GM19397 (cell line): ENCODE data around the gene TNNI2.

Source experiments
- ATAC-seq: cut with Tn5 transposase; IDR thresholded peaks from one replicate; pipeline ENCODE4 v1.9.1; 2021; ENCODE audit warnings: mild to moderate bottlenecking, moderate library complexity; ENCODE audit not compliant: unreplicated experiment

The TNNI2 gene

GRCh38 chr11:1857064-1857463, 18.3 kb downstream of the TNNI2 start:
- ATAC-seq = no peak

- ATAC-seq = no peak
Observed at GRCh38 chr11:1858154-1858553, 19.4 kb downstream of the TNNI2 start.

GRCh38 chr11:1858576-1858975, 19.8 kb downstream of the TNNI2 start:
- ATAC-seq = no peak

DNA sequence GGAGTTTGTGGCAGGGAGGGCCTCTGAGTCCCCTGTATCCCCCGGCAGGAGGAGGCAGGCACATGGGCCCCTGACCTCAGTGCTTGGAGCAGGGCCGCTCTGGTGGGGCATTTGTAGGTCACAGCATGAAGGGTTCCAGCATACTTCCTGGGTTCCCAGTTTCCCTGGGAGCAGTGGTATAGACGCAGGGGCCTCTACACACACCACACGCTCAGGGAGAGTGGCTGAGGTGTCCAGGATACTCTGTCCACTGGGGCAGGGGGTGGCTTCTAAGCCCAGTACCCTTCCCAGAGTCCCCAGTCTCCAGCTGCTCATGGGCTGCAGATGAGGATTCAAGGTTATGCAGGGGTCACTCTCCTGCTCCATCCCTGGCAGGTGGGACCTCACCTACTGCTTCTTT, 20.2 kb downstream of the TNNI2 start:
- no peak for ATAC-seq

GRCh38 chr11:1860108-1860507, 21.3 kb downstream of the TNNI2 start:
- no peak for ATAC-seq

GRCh38 chr11:1861435-1862411, 22.9 kb downstream of the TNNI2 start:
- no peak for ATAC-seq

- ATAC-seq = no peak
Observed at GRCh38 chr11:1862588-1863351, 24.0 kb downstream of the TNNI2 start.

DNA sequence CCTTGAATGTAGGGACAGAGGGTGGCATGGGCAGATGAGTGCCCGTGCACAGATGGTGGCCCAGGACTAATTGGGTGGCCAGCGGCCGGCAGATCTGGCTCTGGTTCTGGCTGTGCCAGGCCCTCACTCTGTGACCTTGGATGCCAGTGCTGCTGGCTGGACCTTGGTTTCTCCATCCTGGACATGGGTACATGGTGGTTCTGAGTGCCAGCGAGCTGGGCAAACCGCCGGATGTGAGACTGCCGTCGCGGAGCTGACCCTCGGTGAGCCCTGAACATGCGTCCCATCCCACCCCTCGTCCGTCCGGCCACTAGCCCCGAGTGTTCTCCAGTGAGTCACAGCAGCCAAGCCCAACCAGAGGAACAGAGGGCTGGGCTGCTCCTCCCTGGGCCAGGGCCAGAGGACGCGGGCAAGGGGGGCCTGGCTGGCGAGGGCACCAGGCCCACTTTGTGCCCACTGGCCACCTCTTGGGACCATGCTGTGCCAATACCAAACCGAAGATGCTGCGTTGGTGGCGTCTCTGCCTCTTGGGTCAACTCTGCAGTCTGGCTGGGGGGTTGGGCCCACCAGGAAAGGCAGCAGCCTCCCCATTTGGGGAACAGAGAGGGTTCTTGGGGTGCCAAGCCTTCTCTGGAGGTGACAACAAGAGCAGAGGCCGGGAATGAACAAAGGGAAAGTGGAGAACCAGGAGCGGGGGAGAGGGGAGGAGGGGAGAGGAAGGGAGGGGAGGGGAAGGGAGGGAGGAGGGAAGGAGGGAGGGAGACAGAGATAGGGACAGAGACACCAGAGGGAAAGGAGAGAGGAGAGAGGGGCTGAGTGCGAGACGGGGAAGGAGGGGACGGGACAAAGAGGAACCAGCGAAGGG, 24.8 kb downstream of the TNNI2 start:
- ATAC-seq = no peak

GRCh38 chr11:1864231-1864630, 25.4 kb downstream of the TNNI2 start:
- no peak for ATAC-seq

- ATAC-seq = no peak
Observed at GRCh38 chr11:1864831-1865665, 26.3 kb downstream of the TNNI2 start.

DNA sequence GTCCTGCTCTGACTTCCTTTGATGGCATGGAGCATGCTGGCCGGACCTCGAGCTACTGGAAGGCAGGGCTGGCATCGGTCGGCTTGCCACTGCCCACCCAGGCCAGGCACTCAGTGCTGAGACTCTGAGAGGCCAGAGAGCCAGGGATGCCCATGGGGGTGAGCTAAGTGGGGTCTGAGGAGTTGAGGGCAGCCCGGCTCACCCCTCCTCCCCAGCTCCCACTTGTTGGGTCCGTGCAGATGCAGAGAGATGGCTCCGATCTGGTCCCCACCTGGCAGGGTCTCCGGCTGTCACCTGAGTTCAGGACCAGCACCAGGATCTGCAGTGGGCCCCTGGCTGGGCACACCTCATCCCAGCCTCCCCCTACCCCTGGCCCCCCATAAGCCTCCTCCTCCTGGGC, 27.4 kb downstream of the TNNI2 start:
- ATAC-seq = no peak

DNA sequence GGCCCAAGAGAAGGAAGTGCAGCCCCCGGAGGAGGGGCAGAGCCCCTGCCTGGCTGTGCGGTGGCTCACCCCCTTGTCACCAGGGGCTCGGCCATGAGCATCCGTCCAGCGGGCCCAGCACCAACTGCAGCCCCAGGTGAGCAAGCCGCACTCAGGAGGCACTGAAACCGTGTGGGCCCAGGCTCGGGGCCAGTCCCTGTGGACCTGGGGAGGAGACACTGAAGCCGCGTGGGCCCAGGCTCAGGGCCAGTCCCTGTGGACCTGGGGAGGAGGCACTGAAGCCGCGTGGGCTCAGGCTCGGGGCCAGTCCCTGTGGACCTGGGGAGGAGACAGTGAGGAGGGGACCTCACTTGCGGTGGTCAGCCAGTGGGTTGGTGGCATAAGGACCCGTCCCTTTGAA, 28.0 kb downstream of the TNNI2 start:
- ATAC-seq = no peak

DNA sequence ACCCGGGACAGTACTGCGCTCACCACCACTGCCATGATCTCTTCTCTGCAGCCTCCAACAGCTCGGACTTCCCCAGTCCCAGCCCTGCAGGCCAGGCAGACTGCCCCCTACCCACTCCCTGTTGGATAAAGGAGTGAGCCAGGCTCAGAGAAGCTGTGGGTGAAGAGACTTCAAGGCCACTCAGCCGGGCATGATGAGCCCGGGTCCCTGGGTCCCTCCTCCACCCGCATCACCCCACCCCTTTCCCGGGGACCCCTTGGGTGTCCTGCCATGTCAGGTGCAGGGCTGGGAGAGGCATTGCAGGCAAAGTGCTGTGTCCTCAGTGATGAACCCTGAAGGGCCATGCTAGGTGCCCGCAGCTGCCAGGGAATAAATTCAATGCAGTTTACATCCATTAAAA, 28.6 kb downstream of the TNNI2 start:
- no peak for ATAC-seq

DNA sequence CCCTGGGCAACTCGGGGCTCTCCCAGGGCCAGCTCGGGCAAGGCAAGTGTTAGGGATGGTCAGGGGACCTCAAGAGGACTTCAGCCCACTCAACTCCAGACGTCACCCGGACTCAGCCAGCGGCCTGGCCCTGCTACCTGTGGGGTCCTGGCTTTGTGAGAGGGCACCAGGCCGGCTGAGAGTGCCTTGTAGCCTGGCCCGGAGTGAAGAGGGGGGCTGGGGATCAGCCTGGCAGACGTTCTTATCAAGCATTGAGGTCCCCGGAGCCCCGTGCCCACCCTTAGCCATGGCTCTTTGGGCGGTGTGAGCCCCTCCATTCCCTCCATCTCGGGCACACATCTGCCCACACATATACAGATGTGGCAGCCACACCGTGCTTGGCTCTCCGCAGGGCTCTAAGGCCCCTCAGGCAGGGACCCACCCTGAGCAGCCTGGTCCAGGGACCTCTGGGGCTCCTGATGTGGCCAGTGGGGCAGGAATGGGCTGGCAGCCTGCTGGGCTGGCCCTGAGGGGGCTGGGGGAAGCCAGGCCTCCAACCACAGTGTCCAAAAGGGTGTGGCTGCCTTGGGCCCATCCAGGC, 29.4 kb downstream of the TNNI2 start:
- no peak for ATAC-seq

- no peak for ATAC-seq
Observed at GRCh38 chr11:1868636-1869291, 30.0 kb downstream of the TNNI2 start.

DNA sequence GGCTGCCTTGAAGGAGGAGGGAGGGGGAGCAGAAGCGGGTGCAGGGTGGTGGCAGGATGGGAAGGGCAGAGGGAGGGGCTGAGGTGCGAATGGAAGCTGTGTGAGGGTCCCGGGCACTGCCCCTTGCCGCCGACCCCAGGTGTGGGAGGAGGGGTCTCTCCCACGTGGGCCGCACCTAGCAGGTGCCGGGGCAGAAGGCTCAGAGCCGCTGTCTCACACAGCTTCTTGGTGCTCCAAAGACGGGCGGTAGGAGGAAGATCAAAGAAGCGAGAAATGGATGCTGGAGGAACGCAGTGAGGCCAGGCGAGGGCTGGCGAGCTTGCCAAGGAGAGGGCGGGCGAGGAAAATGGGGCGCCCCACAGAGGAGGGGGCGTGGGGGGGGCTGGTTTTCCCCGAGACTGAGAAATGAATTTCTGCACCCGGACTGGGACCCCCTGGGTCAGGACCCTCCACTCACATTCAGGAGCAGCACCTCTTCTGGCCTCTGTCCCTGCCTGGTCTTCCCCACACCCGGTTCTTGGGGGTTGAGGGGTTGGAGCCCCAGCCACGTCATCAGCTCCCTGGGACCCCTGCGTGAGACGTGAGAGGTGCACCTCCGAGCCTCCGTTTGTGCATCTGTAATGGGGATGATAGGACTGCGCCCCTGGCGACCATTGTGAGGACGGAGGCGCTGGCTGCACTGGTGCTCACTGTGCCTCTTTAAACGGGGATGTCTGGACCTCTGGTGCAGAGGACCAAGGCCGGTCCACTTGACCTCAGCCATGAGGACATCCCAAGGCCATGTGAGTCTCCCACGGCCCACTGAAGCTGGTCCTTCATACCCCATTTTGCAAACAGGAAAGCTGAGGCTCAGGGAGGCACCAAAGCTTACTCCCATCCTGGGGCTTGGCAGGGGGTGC, 30.9 kb downstream of the TNNI2 start:
- no peak for ATAC-seq

- ATAC-seq = no peak
Observed at GRCh38 chr11:1870326-1870696, 31.5 kb downstream of the TNNI2 start.

GRCh38 chr11:1870721-1871466, 32.1 kb downstream of the TNNI2 start:
- ATAC-seq = no peak
